H1 (cell line): Measurements from ENCODE around the gene KIFBP. TPM values are rescaled to one million over a fixed set of nuclear protein-coding genes. Genes with fewer than 3 reads are reported as not detected.

ENCODE experiments used
- BRCA1 ChIP-seq: IDR thresholded peaks from 2 replicates; pipeline ENCODE4 v1.6.1; 2012; ENCODE audit warnings: low read depth, low read length, improper control_type of control experiment
- CHD1 ChIP-seq: IDR thresholded peaks from 2 replicates; pipeline ENCODE4 v1.6.1; 2012; ENCODE audit warnings: low read depth, low read length, improper control_type of control experiment
- CHD2 ChIP-seq: IDR thresholded peaks from 2 replicates; pipeline ENCODE4 v1.6.1; 2012; ENCODE audit warnings: low read length, improper control_type of control experiment
- HDAC6 ChIP-seq: IDR thresholded peaks from one replicate; pipeline ENCODE4 v1.7.1; 2012; ENCODE audit warnings: low read depth, mild to moderate bottlenecking, inconsistent platforms, low read length, moderate library complexity
- KDM4A ChIP-seq: IDR thresholded peaks from one replicate; pipeline ENCODE4 v1.7.1; 2012; ENCODE audit warnings: low read depth, mild to moderate bottlenecking, moderate library complexity, low read length, inconsistent platforms; ENCODE audit not compliant: severe bottlenecking
- SIN3A ChIP-seq, 2 experiments: IDR thresholded peaks in 1 of 2; conservative IDR thresholded peaks in 1 of 2; 2 replicates each; pipeline ENCODE4 v1.6.1; 2011 to 2012; ENCODE audit warnings: low read length in 2 of 2, improper control_type of control experiment in 1 of 2, low read depth in 1 of 2, mild to moderate bottlenecking in 1 of 2
- polyA plus RNA-seq, 7 experiments: library from polyadenylated mRNA; depleted of rRNA in 3 of 7; stranded (reverse) in 5 of 7; unstranded in 2 of 7; fragments of >200 nt in 5 of 7; fragments of 200-250 nt in 2 of 7; gene quantifications; 1 replicate in 5 of 7; 2 replicates in 1 of 7; 4 replicates in 1 of 7; pipeline versions ENCODE4 v1.2.1 to v1.2.3, GENCODE V29; 2011 to 2013; ENCODE audit warnings: missing spikeins in 2 of 7, mixed read lengths in 2 of 7
- total RNA-seq: library from RNA; stranded (reverse); fragmentation: NEBNext Ultra II Directional; extraction: Animal tissue kit (Norgen Biotek cat#: 25700); gene quantifications from 2 replicates; pipeline ENCODE4 v1.2.1, GENCODE V29; 2021
- TF ChIP-seq, protein P1 (sequence below): IDR thresholded peaks from 2 replicates; pipeline ENCODE4 v1.6.1; 2012; ENCODE audit warnings: inconsistent platforms

Gene KIFBP
- total and polyA plus RNA-seq, 2 of the 8 experiments (the other 6 are each of a cell fraction or from before 2014, with no cell fraction given): 17.3 to 34.6 TPM

GRCh38 chr10:69049566-69049961 is 61.0 kb downstream of the KIFBP start (continued):
- TF ChIP-seq KDM4A: no peak
- TF ChIP-seq SIN3A (conservative IDR thresholded peaks at IDR 0.05 in 1 of 2, IDR thresholded peaks at IDR 0.05 in 1 of 2; ENCODE audit: low read depth in 1 of 2, low read length in 2 of 2): no peak
- no peak for TF ChIP-seq HDAC6
- no peak for TF ChIP-seq BRCA1
- no peak for TF ChIP-seq CHD2
- TF ChIP-seq, protein P1, sequence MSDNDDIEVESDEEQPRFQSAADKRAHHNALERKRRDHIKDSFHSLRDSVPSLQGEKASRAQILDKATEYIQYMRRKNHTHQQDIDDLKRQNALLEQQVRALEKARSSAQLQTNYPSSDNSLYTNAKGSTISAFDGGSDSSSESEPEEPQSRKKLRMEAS: no peak
- no peak for TF ChIP-seq CHD1
- TF ChIP-seq, all 59 proteins: peak for 0
